Rectal smooth muscle tissue (tissue), 1 donor: ENCODE measurements around the gene ATCAY.
"Not testable (repeated sequence)": the region's sequence is repeated elsewhere in the genome, so short reads cannot be mapped to it uniquely, and the experiment has no call there.

Source experiments
- H3K27ac ChIP-seq: one replicate; pipeline ENCODE4 v1.7.0; 2013; ENCODE audit warnings: low read depth, low read length, inconsistent platforms
- H3K27me3 ChIP-seq: one replicate; pipeline ENCODE4 v1.7.0; 2013; ENCODE audit warnings: low read length; ENCODE audit not compliant: control insufficient read depth, insufficient read depth
- H3K36me3 ChIP-seq: one replicate; pipeline ENCODE4 v1.7.0; 2013; ENCODE audit warnings: low read length; ENCODE audit not compliant: control insufficient read depth, insufficient read depth
- H3K4me1 ChIP-seq: one replicate; pipeline ENCODE4 v1.7.0; 2013; ENCODE audit warnings: low read length; ENCODE audit not compliant: control insufficient read depth, insufficient read depth
- H3K4me3 ChIP-seq: one replicate; pipeline ENCODE4 v1.7.0; 2013; ENCODE audit warnings: low read length
- H3K9ac ChIP-seq: one replicate; pipeline ENCODE4 v1.7.0; 2013; ENCODE audit warnings: low read length

The ATCAY gene

DNA sequence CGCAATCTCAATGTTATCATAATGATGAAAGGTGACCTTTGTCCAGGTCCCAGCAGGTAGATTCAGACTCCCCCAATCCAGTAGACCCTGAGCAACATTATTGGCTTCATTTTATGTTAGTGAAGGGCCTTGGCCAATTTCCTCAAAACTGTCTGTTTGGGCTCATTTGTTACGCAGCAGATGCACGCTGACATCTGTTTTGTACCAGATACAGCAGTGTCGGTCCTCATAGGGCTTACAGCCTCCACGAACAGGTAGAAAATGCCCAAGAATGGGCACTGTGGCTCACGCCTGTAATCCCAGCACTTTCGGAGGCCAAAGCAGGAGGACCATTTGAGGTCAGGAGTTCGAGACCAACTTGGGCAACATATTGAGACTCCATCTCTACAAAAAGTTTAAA lies 39.3 kb downstream of the ATCAY start:
- H3K4me1 ChIP-seq, result no peaks in the 10 kb centered on the region
- no peaks in the 10 kb centered on the region for H3K36me3 ChIP-seq
- H3K27ac ChIP-seq, result no peak overlapping the region
- H3K9ac ChIP-seq, result no peak overlapping the region
- no peaks in the 10 kb centered on the region for H3K27me3 ChIP-seq
- H3K4me3 ChIP-seq, result no peak overlapping the region

DNA sequence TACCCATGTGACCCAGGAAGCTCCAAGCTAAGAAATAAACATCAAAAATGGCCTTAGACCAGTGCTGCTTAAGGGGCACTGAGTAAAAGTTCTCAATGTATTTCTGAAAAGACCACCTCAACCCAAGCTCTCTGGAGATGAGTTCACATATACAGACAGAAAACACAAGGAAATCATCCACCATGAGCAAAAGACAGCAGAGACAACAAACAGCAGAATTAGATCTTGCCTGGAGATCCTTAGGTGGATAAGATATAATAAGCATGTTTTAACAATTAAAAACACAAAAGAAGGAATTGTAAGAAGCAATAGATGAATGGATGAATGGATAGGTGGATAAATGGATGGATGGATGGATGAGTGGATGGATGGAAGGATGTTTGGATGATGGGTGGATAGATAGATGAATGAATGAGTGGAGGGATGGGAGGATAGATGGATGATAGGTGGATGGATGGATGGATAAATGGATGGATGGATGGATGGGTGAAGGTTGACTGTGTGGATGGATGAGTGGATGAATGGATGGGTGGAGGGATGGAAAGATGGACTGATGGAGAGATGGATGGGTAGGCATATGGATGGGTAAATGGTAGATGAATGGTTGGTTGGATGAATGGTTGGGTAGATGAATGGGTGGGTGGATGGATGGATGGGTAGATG lies 42.7 kb downstream of the ATCAY start:
- H3K9ac ChIP-seq, result no peak overlapping the region
- H3K4me1 ChIP-seq, result no peaks in the 10 kb centered on the region
- H3K27me3 ChIP-seq, result no peaks in the 10 kb centered on the region
- no peaks in the 10 kb centered on the region for H3K36me3 ChIP-seq
- no peak overlapping the region for H3K4me3 ChIP-seq
- no peak overlapping the region for H3K27ac ChIP-seq

DNA sequence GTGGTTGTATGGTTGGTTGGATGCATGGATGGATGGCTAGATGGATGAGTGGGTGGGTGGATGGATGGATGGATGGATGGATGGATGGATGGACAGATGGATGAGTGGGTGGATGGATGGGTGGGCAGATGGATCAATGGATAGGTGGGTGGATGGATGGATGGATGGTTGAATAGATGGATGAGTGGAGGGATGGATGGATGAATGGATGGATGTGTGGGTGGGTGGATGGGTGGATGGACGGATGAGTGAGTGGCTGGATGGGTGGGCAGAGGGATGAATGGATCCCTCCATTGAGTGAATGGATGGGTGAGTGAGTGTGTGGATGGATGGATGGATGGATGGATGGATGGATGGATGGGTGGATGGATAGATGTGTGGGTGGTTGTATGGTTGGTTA lies 43.4 kb downstream of the ATCAY start:
- no peaks in the 10 kb centered on the region for H3K27me3 ChIP-seq
- H3K4me1 ChIP-seq, result no peaks in the 10 kb centered on the region
- no peak overlapping the region for H3K9ac ChIP-seq
- no peak overlapping the region for H3K27ac ChIP-seq
- no peak overlapping the region for H3K4me3 ChIP-seq
- no peaks in the 10 kb centered on the region for H3K36me3 ChIP-seq

DNA sequence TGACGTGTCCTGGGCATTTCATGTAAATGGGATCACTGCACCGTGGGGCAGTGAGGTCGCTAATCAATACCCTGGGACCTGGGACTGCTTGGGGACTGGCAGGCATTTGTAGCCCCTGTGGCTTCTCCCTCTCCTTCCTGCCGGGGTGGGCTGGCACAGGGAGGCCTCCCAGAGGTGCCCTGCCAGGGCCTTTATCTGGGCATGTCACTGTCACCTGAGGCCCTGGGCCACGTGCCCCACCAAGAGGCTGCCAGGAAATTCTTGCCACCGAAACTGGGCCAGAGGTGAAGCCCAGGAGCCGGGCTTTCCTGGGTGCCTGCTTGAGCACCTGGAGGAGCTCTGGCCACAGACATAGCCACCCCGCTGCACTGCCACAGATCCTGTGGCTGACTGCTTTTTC lies 50.6 kb downstream of the ATCAY start:
- no peak overlapping the region for H3K4me3 ChIP-seq
- no peak overlapping the region for H3K27ac ChIP-seq
- H3K36me3 ChIP-seq, result no peaks in the 10 kb centered on the region
- H3K27me3 ChIP-seq, result peaks cover 6% of the 10 kb centered on the region
- H3K9ac ChIP-seq, result no peak overlapping the region
- no peaks in the 10 kb centered on the region for H3K4me1 ChIP-seq

DNA sequence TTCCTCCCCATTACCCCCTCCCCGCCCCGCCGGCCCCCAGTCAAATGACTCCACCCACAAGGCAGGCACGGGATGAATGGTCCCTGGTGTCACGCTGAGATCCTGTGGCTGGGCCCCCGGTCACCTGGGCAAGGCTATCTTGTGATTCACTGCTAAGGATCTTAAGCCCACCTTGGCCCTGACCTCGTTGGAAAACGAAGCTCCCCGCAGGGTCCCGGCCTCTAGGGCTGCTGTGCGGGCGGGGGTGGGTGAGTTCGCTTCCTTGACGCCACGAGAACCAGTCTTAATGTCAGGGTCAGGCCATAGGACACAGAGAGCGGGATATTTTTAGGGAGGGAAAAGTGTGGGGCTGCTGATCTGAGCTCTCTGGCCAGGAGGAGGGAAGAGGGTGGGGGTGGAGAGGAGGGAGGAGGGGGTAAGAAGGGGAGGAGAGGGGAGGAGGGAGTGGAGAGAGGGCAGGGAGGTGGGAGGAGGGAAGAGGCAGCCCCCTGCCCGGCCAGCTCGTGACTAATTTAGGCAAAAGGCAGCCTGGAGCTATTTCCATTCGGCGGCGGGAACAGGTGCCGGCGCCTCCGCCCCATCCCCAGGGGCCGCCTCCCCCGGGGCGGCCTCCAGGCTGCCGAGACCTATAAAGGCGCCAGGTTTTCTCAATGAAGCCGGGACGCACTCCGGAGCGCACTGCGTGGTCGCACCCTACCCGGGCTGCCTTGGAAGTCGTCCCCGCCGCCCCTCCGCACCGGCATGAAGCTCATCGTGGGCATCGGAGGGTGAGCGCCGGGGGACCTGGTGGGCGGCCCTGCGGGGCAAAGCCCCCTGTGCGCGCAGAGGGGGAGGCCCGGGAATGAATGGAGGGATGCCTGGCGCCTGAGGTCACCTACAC lies 52.7 kb downstream of the ATCAY start, which contains the start of gene NMRK2:
NMRK2 (plus strand) TSS at position 139 of the 880 bp plus-strand sequence; CDS start at position 742, 603 bp downstream.
- no peak within 1 kb of the TSS for H3K9ac ChIP-seq
- H3K36me3 ChIP-seq, result no peaks in the 10 kb centered on the region
- H3K27ac ChIP-seq, result no peak within 1 kb of the TSS
- no peak within 1 kb of the TSS for H3K4me3 ChIP-seq
- H3K4me1 ChIP-seq, result no peaks in the 10 kb centered on the region
- H3K27me3 ChIP-seq, result peaks cover 6% of the 10 kb centered on the region

DNA sequence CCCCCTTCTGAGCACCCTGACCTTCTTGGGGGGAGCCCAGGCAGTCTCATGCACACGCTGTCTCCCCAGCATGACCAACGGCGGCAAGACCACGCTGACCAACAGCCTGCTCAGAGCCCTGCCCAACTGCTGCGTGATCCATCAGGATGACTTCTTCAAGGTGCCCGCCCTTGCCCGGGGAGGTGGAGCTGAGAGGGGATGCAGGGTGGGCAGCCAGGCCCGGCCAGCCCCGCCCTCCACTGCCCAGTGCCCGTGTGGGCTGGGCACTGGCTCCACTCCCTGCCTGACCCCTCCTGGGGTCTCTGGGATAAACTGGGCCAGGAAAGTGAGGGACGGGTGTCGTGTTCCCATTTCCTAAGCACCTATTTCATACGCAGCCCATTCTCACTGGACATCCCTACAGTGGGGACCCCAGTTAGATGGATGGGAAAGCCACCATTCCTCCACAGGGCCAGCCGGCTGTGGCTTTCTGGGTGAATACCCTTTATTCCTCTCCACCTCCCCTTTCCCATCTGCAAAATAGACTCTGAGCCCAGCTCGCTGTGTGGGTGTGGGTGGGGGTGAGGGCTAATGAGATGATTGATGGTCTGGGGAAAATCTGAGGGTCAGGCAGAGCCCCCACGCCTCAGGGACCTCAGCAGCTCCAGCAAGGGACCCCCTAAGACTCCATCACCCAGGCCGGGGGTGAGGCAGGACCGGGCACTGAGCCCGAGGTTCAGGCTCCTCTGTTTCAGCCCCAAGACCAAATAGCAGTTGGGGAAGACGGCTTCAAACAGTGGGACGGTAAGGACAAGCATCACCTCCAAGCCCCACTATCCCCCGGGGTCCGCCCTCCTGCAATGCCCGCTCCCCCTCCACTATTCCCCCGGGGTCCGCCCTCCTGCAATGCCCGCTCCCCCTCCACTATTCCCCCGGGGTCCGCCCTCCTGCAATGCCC lies 56.3 kb downstream of the ATCAY start:
- Histone ChIP-seq H3K4me3 (no peak overlapping the region), H3K36me3 (no peaks in the 10 kb centered on the region), H3K27ac (no peak overlapping the region), H3K4me1 (no peaks in the 10 kb centered on the region), H3K9ac (no peak overlapping the region), H3K27me3 (peaks cover 6% of the 10 kb centered on the region)

DNA sequence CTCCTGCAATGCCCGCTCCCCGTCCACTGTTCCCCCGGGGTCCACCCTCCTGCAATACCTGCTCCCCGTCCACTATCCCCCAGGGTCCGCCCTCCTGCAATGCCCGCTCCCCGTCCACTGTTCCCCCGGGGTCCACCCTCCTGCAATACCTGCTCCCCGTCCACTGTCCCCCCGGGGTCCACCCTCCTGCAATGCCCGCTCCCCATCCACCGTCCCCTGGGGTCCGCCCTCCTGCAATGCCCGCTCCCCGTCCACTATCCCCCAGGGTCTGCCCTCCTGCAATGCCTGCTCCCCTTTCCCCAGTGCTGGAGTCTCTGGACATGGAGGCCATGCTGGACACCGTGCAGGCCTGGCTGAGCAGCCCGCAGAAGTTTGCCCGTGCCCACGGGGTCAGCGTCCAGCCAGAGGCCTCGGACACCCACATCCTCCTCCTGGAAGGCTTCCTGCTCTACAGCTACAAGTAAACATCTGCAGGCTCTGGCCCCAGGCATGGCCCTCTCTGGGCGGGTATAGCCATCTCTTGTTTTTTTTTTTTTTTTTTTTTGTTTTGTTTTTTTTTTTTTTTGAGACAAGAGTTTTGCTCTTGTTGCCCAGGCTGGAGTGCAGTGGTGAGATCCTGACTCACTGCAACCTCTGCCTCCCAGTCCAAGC lies 57.9 kb downstream of the ATCAY start:
- H3K27ac ChIP-seq, H3K27me3 ChIP-seq, H3K4me3 ChIP-seq, H3K4me1 ChIP-seq, H3K36me3 ChIP-seq, H3K9ac ChIP-seq: not testable (repeated sequence)

DNA sequence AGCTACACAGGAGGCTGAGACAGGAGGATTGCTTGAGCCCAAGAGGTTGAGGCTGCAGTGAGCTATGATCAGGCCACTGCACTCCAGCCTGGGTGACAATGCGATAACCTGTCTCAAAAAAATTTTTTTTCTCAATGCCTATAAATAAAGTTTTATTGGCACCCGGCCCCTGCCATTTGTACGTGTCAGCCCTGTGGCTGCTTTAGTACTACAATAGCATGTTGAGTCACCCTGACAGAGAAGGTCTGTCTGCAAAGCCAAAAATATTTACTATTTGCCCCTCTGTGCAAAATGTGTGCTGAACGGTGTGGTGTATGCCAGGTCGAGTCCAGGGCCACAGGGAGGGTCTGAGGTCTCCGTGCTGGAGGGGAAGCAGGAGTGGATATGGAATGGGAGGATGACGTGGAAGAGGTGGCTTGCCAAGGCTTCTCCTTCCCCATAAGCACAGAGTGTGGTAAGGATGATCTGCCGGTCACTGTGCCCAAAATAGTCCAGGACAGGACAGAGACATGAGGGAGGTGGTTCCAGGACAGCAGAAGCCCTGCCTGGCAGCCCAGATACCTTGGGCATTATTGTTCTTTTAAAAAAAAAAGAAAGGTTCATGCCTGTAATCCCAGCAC lies 62.4 kb downstream of the ATCAY start:
- Histone ChIP-seq H3K27me3 (no peaks in the 10 kb centered on the region), H3K4me3 (no peak overlapping the region), H3K27ac (no peak overlapping the region), H3K36me3 (no peaks in the 10 kb centered on the region), H3K4me1 (no peaks in the 10 kb centered on the region), H3K9ac (no peak overlapping the region)

DNA sequence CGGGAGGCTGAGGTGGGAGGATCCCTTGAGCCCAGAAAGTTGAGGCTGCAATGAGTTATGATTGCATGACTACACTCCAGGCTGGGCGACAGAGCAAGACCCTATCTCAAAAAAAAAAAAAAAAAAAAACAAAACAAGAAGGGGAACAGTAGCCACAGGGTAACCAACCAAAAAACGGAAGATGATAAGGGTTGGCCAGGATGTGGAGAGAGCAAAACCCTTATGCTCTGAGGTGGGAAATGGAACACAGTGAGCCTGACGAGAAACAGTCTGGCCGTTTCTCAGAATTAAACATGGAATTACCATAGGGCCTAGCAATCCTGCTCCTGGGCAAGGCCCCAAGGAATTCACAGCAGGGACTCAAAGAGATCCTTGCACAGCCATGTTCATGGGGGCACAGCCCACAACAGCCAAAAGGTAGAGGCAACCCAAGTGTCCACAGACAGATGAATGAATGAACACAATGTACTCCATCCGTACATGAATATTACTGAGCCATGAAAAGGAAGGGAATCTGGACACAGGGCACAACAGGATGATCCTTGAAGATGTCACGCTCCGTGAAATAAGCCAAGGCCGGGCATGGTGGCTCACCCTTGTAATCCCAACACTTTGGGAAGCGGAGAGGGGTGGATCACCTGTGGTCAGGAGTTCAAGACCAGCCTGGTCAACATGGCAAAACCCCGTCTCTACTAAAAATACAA lies 63.7 kb downstream of the ATCAY start:
- no peaks in the 10 kb centered on the region for H3K36me3 ChIP-seq
- no peaks in the 10 kb centered on the region for H3K27me3 ChIP-seq
- H3K4me1 ChIP-seq, result no peaks in the 10 kb centered on the region
- no peak overlapping the region for H3K9ac ChIP-seq
- H3K4me3 ChIP-seq, result no peak overlapping the region
- no peak overlapping the region for H3K27ac ChIP-seq

DNA sequence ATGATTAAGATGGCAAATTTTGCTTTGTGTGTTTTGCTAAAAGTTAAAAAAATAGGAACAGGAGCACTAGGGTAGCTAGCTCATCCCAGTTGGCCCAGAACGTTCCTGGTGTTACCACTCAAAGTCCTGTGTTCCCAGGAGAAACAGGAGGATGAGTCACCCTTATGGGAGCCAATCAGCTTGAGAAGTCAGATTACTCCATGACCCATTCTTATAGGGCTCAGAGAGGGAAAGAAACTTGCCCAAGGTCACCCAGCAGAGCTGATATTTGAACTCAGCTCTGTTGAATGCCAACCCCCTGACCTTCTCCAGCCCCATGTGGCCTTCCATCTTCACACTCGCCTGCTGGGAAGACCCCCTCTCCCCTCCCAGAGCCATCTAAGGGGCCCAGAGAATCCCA lies 65.4 kb downstream of the ATCAY start:
- Histone ChIP-seq H3K36me3 (no peaks in the 10 kb centered on the region), H3K4me3 (no peak overlapping the region), H3K4me1 (no peaks in the 10 kb centered on the region), H3K9ac (no peak overlapping the region), H3K27ac (no peak overlapping the region), H3K27me3 (no peaks in the 10 kb centered on the region)

DNA sequence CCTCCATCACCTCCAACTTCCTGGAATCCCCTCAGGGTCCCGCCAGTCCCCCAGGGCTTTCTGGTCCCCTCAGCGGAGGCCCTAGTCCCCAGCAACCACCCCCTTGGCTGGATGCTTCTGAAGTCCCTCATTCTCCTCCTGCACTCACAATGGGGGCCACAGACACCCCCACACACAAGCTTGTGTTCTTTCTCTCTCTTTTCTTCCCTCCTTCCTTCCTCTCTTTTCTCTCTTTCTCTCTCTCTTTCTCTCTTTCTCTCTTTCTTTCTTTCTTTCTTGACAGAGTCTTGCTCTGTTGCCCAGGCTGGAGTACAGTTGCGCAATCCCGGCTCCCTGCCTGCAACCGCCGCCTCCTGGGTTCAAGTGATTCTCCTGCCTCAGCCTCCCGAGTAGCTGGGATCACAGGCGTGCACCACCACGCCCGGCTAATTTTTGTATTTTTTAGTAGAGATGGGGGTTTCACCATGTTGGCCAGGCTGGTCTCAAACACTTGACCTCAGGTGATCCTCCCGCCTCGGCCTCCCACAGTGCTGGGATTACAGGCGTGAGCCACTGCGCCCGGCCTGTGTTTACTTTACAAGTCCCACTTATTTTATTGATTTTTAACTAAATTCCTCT lies 66.9 kb downstream of the ATCAY start:
- not testable (repeated sequence) for H3K9ac ChIP-seq, H3K27me3 ChIP-seq, H3K4me3 ChIP-seq, H3K27ac ChIP-seq, H3K36me3 ChIP-seq, H3K4me1 ChIP-seq
